SK-N-SH (cell line): Measurements from ENCODE around the gene APOL6. TPM values are rescaled to one million over a fixed set of nuclear protein-coding genes. Genes with fewer than 3 reads are reported as not detected.

Experiments
- CTCF ChIA-PET: fragments of 300-600, 350-600 bp; formaldehyde crosslinking; extraction: SDS; loops from one replicate; lab custom pipeline; 2021; lab: Yijun Ruan, JAX
- POLR2A ChIA-PET: fragments of 350-600 bp; sonication (Branson Sonifier 250); formaldehyde crosslinking; extraction: SDS; loops from one replicate; lab custom pipeline; 2020; ENCODE audit warnings: antibody characterized with exemption, inconsistent platforms; lab: Yijun Ruan, JAX
- DNase-seq: peaks from one replicate; pipeline ENCODE4 v3.0.0; 2012
- H2AFZ ChIP-seq: fragments of 200-600 bp; sonication (generic); 2 replicates; pipeline ENCODE4 v1.8.1; 2016; ENCODE audit warnings: antibody characterized with exemption, mild to moderate bottlenecking, low read depth
- H3F3A ChIP-seq: fragments of 200-600 bp; sonication (generic); replicated peaks from 2 replicates; pipeline ENCODE3; 2016; ENCODE audit warnings: antibody characterized with exemption, mild to moderate bottlenecking; ENCODE audit not compliant: insufficient read depth
- H3K27ac ChIP-seq, 2 experiments: fragments of 200-500 bp in 1 of 2; fragments of 200-600 bp in 1 of 2; sonication (Bioruptor generic) in 1 of 2; sonication (generic), shearing (Covaris generic) in 1 of 2; 2 replicates each; pipeline versions ENCODE4 v1.5.1 to v1.6.1; 2014 to 2016; ENCODE audit warnings: low read depth in 2 of 2, inconsistent platforms in 1 of 2, low read length in 1 of 2, mild to moderate bottlenecking in 1 of 2, mixed read lengths in 1 of 2
- H3K27me3 ChIP-seq: fragments of 200-600 bp; sonication (generic), shearing (Covaris generic); 2 replicates; pipeline ENCODE4 v1.6.1; 2016; ENCODE audit warnings: mixed run types; ENCODE audit not compliant: insufficient read depth
- H3K36me3 ChIP-seq, 2 experiments: fragments of 200-500 bp in 1 of 2; fragments of 200-600 bp in 1 of 2; sonication (Bioruptor generic) in 1 of 2; sonication (generic) in 1 of 2; replicated peaks in 1 of 2; 2 replicates each; pipeline versions ENCODE3 to v1.5.1; 2014 to 2016; ENCODE audit warnings: low read length in 1 of 2, mild to moderate bottlenecking in 1 of 2; ENCODE audit not compliant: insufficient read depth in 2 of 2, control insufficient read depth in 1 of 2
- H3K4me1 ChIP-seq, 2 experiments: fragments of 200-500 bp in 1 of 2; fragments of 200-600 bp in 1 of 2; sonication (Bioruptor generic) in 1 of 2; sonication (generic), shearing (Covaris generic) in 1 of 2; 2 replicates each; pipeline versions ENCODE4 v1.5.1 to v1.6.1; 2014 to 2016; ENCODE audit warnings: low read depth in 1 of 2, low read length in 1 of 2, mixed run types in 1 of 2; ENCODE audit not compliant: insufficient read depth in 2 of 2, control insufficient read depth in 1 of 2
- H3K4me2 ChIP-seq: fragments of 200-600 bp; sonication (generic), shearing (Covaris generic); 2 replicates; pipeline ENCODE4 v1.6.1; 2017; ENCODE audit warnings: mixed run types
- H3K4me3 ChIP-seq, 2 experiments: fragments of 200-500 bp in 1 of 2; fragments of 200-600 bp in 1 of 2; sonication (Bioruptor generic) in 1 of 2; sonication (generic), shearing (Covaris generic) in 1 of 2; 2 replicates each; pipeline versions ENCODE4 v1.5.1 to v1.8.1; 2014 to 2016; ENCODE audit warnings: low read depth in 2 of 2, inconsistent platforms in 1 of 2, low read length in 1 of 2, mild to moderate bottlenecking in 1 of 2, mixed read lengths in 1 of 2, moderate library complexity in 1 of 2
- H3K79me2 ChIP-seq: fragments of 200-600 bp; sonication (generic); 2 replicates; pipeline ENCODE4 v1.8.1; 2017; ENCODE audit warnings: mild to moderate bottlenecking; ENCODE audit not compliant: insufficient read depth
- H3K9ac ChIP-seq: fragments of 200-600 bp; sonication (generic); 2 replicates; pipeline ENCODE4 v1.6.1; 2017; ENCODE audit warnings: mixed run types
- H3K9me2 ChIP-seq: fragments of 200-600 bp; sonication (generic); 2 replicates; pipeline ENCODE4 v1.6.1; 2017; ENCODE audit warnings: mixed run types
- H3K9me3 ChIP-seq: fragments of 200-600 bp; sonication (generic); 2 replicates; pipeline ENCODE4 v1.6.1; 2017; ENCODE audit warnings: mixed run types, mild to moderate bottlenecking, moderate library complexity
- H4K20me1 ChIP-seq: fragments of 200-600 bp; sonication (generic); 2 replicates; pipeline ENCODE4 v1.6.1; 2017; ENCODE audit warnings: mild to moderate bottlenecking, mixed run types; ENCODE audit not compliant: insufficient read depth
- CHD2 ChIP-seq: fragments of 150-350 bp; IDR thresholded peaks from 2 replicates; pipeline ENCODE4 v1.6.1; 2018; ENCODE audit warnings: low read length; ENCODE audit not compliant: partially characterized antibody
- CTCF ChIP-seq: fragments of 200-600 bp; sonication (generic); IDR thresholded peaks from 2 replicates; pipeline ENCODE4 v1.6.1; 2017; ENCODE audit warnings: antibody characterized with exemption, mild to moderate bottlenecking, moderate library complexity
- EZH2phosphoT487 ChIP-seq: fragments of 200-600 bp; sonication (generic); IDR thresholded peaks from 2 replicates; pipeline ENCODE4 v1.6.1; 2017; ENCODE audit warnings: low read depth, mixed run types, mild to moderate bottlenecking, antibody characterized with exemption, moderate library complexity, borderline replicate concordance
- FOSL2 ChIP-seq: IDR thresholded peaks from 2 replicates; pipeline ENCODE4 v1.4.0; 2012; ENCODE audit warnings: low read depth, mild to moderate bottlenecking, moderate library complexity, borderline replicate concordance
- GABPA ChIP-seq: IDR thresholded peaks from 2 replicates; pipeline ENCODE4 v1.4.0; 2012; ENCODE audit warnings: low read depth, mild to moderate bottlenecking
- GATA2 ChIP-seq: sonication (generic); formaldehyde crosslinking; IDR thresholded peaks from 2 replicates; pipeline ENCODE4 v1.5.0; 2020; ENCODE audit warnings: mild to moderate bottlenecking, missing genetic modification reagents
- IRF3 ChIP-seq: fragments of 150-350 bp; IDR thresholded peaks from 2 replicates; pipeline ENCODE4 v1.6.1; 2016; ENCODE audit warnings: mild to moderate bottlenecking, low read depth, low read length
- MAX ChIP-seq: IDR thresholded peaks from 2 replicates; pipeline ENCODE4 v1.4.0; 2012; ENCODE audit warnings: low read depth
- MEF2A ChIP-seq: IDR thresholded peaks from 2 replicates; pipeline ENCODE4 v1.4.0; 2012; ENCODE audit warnings: low read depth, borderline replicate concordance
- MXI1 ChIP-seq: IDR thresholded peaks from 2 replicates; pipeline ENCODE4 v1.6.1; 2012; ENCODE audit warnings: mild to moderate bottlenecking, low read depth, low read length, improper control_type of control experiment
- NFIC ChIP-seq: IDR thresholded peaks from 2 replicates; pipeline ENCODE4 v1.4.0; 2012; ENCODE audit warnings: borderline replicate concordance
- NRF1 ChIP-seq: IDR thresholded peaks from 2 replicates; pipeline ENCODE4 v1.6.1; 2012; ENCODE audit warnings: low read depth, mild to moderate bottlenecking, low read length
- PBX3 ChIP-seq: IDR thresholded peaks from 2 replicates; pipeline ENCODE4; 2012
- POLR2AphosphoS5 ChIP-seq: IDR thresholded peaks from 2 replicates; pipeline ENCODE4 v1.6.1; 2012; ENCODE audit warnings: low read depth, low read length
- RCOR1 ChIP-seq: fragments of 150-350 bp; IDR thresholded peaks from 2 replicates; pipeline ENCODE4 v1.6.1; 2017; ENCODE audit warnings: antibody characterized with exemption, low read length
- RFX5 ChIP-seq: IDR thresholded peaks from 2 replicates; pipeline ENCODE4 v1.6.1; 2012; ENCODE audit warnings: mild to moderate bottlenecking, improper control_type of control experiment, low read length
- TCF12 ChIP-seq: IDR thresholded peaks from 2 replicates; pipeline ENCODE4 v1.4.0; 2012
- USF1 ChIP-seq: IDR thresholded peaks from 2 replicates; pipeline ENCODE4 v1.4.0; 2012; ENCODE audit warnings: low read depth, borderline replicate concordance
- USF2 ChIP-seq: fragments of 150-350 bp; IDR thresholded peaks from 2 replicates; pipeline ENCODE4 v1.6.1; 2017; ENCODE audit warnings: antibody characterized with exemption, low read length, low read depth, borderline replicate concordance
- YY1 ChIP-seq: IDR thresholded peaks from 2 replicates; pipeline ENCODE4 v1.4.0; 2012; ENCODE audit warnings: low read depth, mild to moderate bottlenecking
- ZBTB33 ChIP-seq: IDR thresholded peaks from 2 replicates; pipeline ENCODE4 v1.4.0; 2012; ENCODE audit warnings: low read depth, borderline replicate concordance
- WGBS: methylation state at CpG from one replicate; pipeline ENCODE4 v1.1.6; 2017; ENCODE audit warnings: low lambda C conversion rate; 5-methylcytosine and 5-hydroxymethylcytosine counted together
- polyA plus RNA-seq, 3 experiments: library from polyadenylated mRNA; depleted of rRNA; stranded (reverse); fragments of >200 nt; gene quantifications; 2 replicates each; pipeline ENCODE4 v1.2.3, GENCODE V29; 2012

APOL6 gene
- polyA plus RNA-seq, 1 of the 3 experiments (the other 2 are of a cell fraction), result 0.90 TPM

GRCh38 chr22:35615156-35615555 lies 33.1 kb upstream of the APOL6 start:
- no peak for TF ChIP-seq NFIC
- no peak for TF ChIP-seq GABPA
- TF ChIP-seq RFX5, result no peak
- no peak for TF ChIP-seq MEF2A
- TF ChIP-seq TCF12, result no peak
- no peak for TF ChIP-seq MXI1
- TF ChIP-seq PBX3, result no peak
- TF ChIP-seq EZH2phosphoT487, result no peak
- TF ChIP-seq CHD2, result no peak
- TF ChIP-seq YY1, result no peak
- no peak for TF ChIP-seq FOSL2
- TF ChIP-seq IRF3, result no peak
- Histone ChIP-seq H3K4me2 (no peak overlapping the region), H3K9ac (no peak overlapping the region), H3K4me3 (no peak overlapping the region), H4K20me1 (no peaks in the 10 kb centered on the region), H3K36me3 (no peaks in the 10 kb centered on the region), H3K4me1 (peaks cover 0 to 5% of the 10 kb centered on the region in 2 experiments; a peak in 1 of 4 replicates), H3K9me2 (no peaks in the 10 kb centered on the region), H3K27ac (no peak overlapping the region), H3K9me3 (no peaks in the 10 kb centered on the region), H3K27me3 (no peaks in the 10 kb centered on the region), H3F3A (no peaks in the 10 kb centered on the region), H3K79me2 (no peaks in the 10 kb centered on the region), H2AFZ (no peak overlapping the region)
- ChIA-PET POLR2A (no interaction called here), CTCF (interaction anchor here (1.6 kb wide), 1 partner anchor 184 kb away, joined by 7 read pairs; no protein-coding TSS in a partner anchor)
- no peak for DNase-seq
- 73% methylated on average over 2 of the region's 6 CpGs for WGBS

GRCh38 chr22:35616043-35616442 lies 32.2 kb upstream of the APOL6 start:
- Histone ChIP-seq H3K4me3 (no peak overlapping the region), H3K9me3 (no peaks in the 10 kb centered on the region), H3K27me3 (no peaks in the 10 kb centered on the region), H3K27ac (no peak overlapping the region), H4K20me1 (no peaks in the 10 kb centered on the region), H3K9ac (no peak overlapping the region), H3K36me3 (no peaks in the 10 kb centered on the region), H3K9me2 (no peaks in the 10 kb centered on the region), H3K4me2 (no peak overlapping the region), H3K4me1 (peaks cover 0 to 14% of the 10 kb centered on the region in 2 experiments; a peak in 2 of 4 replicates), H2AFZ (no peak overlapping the region), H3K79me2 (no peaks in the 10 kb centered on the region), H3F3A (no peaks in the 10 kb centered on the region)
- WGBS, result 85% methylated on average over 7 of the region's 7 CpGs
- DNase-seq, result no peak
- POLR2A ChIA-PET, result no interaction called here
- CTCF ChIA-PET, result interaction anchor here (0.7 to 1.3 kb wide), 3 partner anchors 33 to 451 kb away, joined by 3 to 4 read pairs (median 4); no protein-coding TSS in a partner anchor
- TF ChIP-seq CHD2 (no peak), MAX (no peak), YY1 (no peak), POLR2AphosphoS5 (no peak), USF1 (no peak), CTCF (no peak), RCOR1 (no peak), NRF1 (no peak), USF2 (no peak), GATA2 (no peak), ZBTB33 (no peak)
